A673 (cell line): ENCODE data around the gene SUSD2. TPM values are rescaled to one million over a fixed set of nuclear protein-coding genes. Genes with fewer than 3 reads are reported as not detected.

ENCODE experiments used
- BruUV-seq: library from RNA; stranded (reverse); fragments of 400-500 nt; replicated peaks from 2 replicates; lab custom pipeline; 2021; lab: Mats Ljungman, UMichigan
- CTCF ChIA-PET: fragments of 300-600 bp; sonication (Branson Sonifier 250); formaldehyde crosslinking; loops from one replicate; lab custom pipeline; 2022; ENCODE audit warnings: antibody characterized with exemption; lab: Charles Lee
- POLR2A ChIA-PET: fragments of 300-600 bp; sonication (Branson Sonifier 250); formaldehyde crosslinking; loops from one replicate; lab custom pipeline; 2022; ENCODE audit warnings: antibody characterized with exemption; ENCODE audit not compliant: low non-redundant PET; lab: Charles Lee
- DNase-seq: peaks from one replicate; pipeline ENCODE4 v3.0.0-alpha.2; 2015; ENCODE audit warnings: low spot score
- H3K27ac ChIP-seq: fragments of 200-600 bp; sonication (generic); 2 replicates; pipeline ENCODE4 v1.5.1; 2016; ENCODE audit warnings: mixed run types, low read depth, mild to moderate bottlenecking, mixed read lengths, antibody characterized with exemption, low read length; ENCODE audit not compliant: poor library complexity, severe bottlenecking
- H3K27me3 ChIP-seq: fragments of 200-600 bp; sonication (generic); replicated peaks from 2 replicates; pipeline ENCODE4 v1.6.1; 2017; ENCODE audit warnings: mixed run types, low read depth, mild to moderate bottlenecking, mixed read lengths, antibody characterized with exemption, low read length; ENCODE audit not compliant: insufficient read depth, poor library complexity
- H3K36me3 ChIP-seq: fragments of 200-600 bp; sonication (generic); 2 replicates; pipeline ENCODE4 v1.6.1; 2016; ENCODE audit warnings: mixed run types, mild to moderate bottlenecking, mixed read lengths, antibody characterized with exemption, low read length; ENCODE audit not compliant: insufficient read depth, poor library complexity, severe bottlenecking
- H3K4me1 ChIP-seq: fragments of 200-600 bp; sonication (generic); 2 replicates; pipeline ENCODE4 v1.6.1; 2017; ENCODE audit warnings: mixed run types, mild to moderate bottlenecking, mixed read lengths, antibody characterized with exemption, low read length; ENCODE audit not compliant: insufficient read depth, poor library complexity, severe bottlenecking
- H3K4me3 ChIP-seq: fragments of 200-600 bp; sonication (generic); 2 replicates; pipeline ENCODE4 v1.5.1; 2016; ENCODE audit warnings: low read depth, mixed run types, mild to moderate bottlenecking, mixed read lengths, low read length; ENCODE audit not compliant: poor library complexity, severe bottlenecking
- H3K9me3 ChIP-seq: fragments of 200-600 bp; sonication (generic); 2 replicates; pipeline ENCODE4 v1.6.1; 2016; ENCODE audit warnings: mixed run types, low read depth, mild to moderate bottlenecking, mixed read lengths, antibody characterized with exemption, low read length; ENCODE audit not compliant: poor library complexity, severe bottlenecking
- EZH2 ChIP-seq: fragments of 200-600 bp; sonication (generic); IDR thresholded peaks from 2 replicates; pipeline ENCODE4 v1.6.1; 2017; ENCODE audit warnings: borderline replicate concordance, low read depth, mild to moderate bottlenecking, mixed read lengths, antibody characterized with exemption, low read length; ENCODE audit not compliant: poor library complexity, severe bottlenecking
- intact Hi-C: fragments of 100-400 bp; cut with micrococcal nuclease; formaldehyde crosslinking; loops from one replicate; pipeline ENCODE4 v1.10.0; 2022; ENCODE audit not compliant: unreplicated experiment
- total RNA-seq: library from RNA; stranded (reverse); gene quantifications from 2 replicates; pipeline ENCODE4 v1.2.3, GENCODE V29; 2021
- TF ChIP-seq, protein P1 (sequence below): fragments of 300-800, 200-600 bp; sonication (generic); conservative IDR thresholded peaks from 2 replicates; pipeline ENCODE4 v1.5.1; 2017; ENCODE audit warnings: low read depth, mild to moderate bottlenecking, antibody characterized with exemption, low read length, moderate library complexity, mixed read lengths

SUSD2 gene
- total RNA-seq, 1 experiment from 2014 or later: 1.3 TPM

DNA sequence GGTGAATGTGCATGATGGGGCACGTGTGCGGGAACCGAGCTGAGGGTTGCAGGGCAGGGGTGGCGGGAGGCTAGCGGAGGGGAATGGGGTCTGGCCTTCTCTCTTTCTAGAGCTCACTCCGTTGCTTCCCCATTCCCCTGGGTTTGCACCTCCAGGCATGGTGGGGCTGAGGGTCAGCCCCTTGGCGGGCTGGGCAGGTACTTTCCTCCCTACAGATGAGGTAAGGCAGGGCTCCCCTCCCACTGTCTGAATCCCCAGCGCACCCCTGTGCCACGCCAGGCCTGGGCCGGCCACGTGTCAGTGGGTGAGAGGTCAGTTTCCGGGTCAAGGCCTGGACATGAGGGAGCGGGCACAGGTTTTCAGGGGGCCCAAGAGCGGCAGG lies 8.9 kb downstream of the SUSD2 start:
- no TSS peak for BruUV-seq
- H3K36me3 ChIP-seq: no peaks in the 10 kb centered on the region
- no peaks in the 10 kb centered on the region for H3K4me1 ChIP-seq
- TF ChIP-seq EZH2: no peak
- TF ChIP-seq, protein P1, sequence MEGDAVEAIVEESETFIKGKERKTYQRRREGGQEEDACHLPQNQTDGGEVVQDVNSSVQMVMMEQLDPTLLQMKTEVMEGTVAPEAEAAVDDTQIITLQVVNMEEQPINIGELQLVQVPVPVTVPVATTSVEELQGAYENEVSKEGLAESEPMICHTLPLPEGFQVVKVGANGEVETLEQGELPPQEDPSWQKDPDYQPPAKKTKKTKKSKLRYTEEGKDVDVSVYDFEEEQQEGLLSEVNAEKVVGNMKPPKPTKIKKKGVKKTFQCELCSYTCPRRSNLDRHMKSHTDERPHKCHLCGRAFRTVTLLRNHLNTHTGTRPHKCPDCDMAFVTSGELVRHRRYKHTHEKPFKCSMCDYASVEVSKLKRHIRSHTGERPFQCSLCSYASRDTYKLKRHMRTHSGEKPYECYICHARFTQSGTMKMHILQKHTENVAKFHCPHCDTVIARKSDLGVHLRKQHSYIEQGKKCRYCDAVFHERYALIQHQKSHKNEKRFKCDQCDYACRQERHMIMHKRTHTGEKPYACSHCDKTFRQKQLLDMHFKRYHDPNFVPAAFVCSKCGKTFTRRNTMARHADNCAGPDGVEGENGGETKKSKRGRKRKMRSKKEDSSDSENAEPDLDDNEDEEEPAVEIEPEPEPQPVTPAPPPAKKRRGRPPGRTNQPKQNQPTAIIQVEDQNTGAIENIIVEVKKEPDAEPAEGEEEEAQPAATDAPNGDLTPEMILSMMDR: no peak
- no peak for DNase-seq
- ChIA-PET POLR2A (no interaction called here), CTCF (interaction anchor here (0.6 to 1.0 kb wide), 2 partner anchors 11 to 16 kb away, joined by 3 to 6 read pairs; no protein-coding TSS in a partner anchor)
- intact Hi-C loops: no loop called here
- H3K9me3 ChIP-seq: no peaks in the 10 kb centered on the region
- H3K27ac ChIP-seq: no peak overlapping the region
- no peak overlapping the region for H3K4me3 ChIP-seq
- no peaks in the 10 kb centered on the region for H3K27me3 ChIP-seq

DNA sequence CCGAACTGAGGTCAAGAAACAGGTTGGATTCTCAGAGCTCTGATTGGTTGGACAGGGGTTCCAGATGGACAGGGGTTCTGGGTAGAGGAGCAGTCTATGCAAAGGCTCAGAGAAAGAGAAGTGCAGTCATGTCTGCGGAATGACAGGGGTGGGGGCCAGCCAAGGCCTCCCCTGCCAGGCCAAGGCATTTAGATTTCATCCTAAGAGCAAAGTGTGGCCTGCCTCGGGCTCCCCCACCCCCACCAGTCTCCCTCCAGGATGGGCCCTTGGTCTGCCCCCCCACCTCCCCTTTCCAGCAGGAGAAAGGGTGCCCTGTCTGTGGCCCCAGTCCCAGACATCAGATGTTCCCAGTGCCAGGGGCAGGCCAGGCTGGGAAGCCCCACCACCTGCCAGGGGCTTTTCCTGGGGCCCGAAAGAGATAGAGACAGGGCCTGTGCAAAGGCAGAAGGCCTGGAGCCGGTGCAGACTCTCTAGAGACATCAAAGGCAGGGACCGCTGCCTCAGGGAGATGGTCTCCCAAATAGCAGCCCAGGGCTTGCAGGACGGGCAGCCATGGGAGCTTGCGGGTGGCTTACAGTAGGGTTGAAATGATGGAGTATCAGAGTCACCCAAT lies 9.4 kb downstream of the SUSD2 start:
- Histone ChIP-seq H3K27me3 (no peaks in the 10 kb centered on the region), H3K9me3 (no peaks in the 10 kb centered on the region), H3K36me3 (no peaks in the 10 kb centered on the region), H3K4me3 (no peak overlapping the region), H3K27ac (no peak overlapping the region), H3K4me1 (no peaks in the 10 kb centered on the region)
- CTCF ChIA-PET: interaction anchor here (1.0 kb wide), 1 partner anchor 16 kb away, joined by 6 read pairs; no protein-coding TSS in a partner anchor
- intact Hi-C loops: no loop called here
- POLR2A ChIA-PET: no interaction called here
- DNase-seq: no peak
- TF ChIP-seq, protein P1: no peak
- TF ChIP-seq EZH2: no peak
- BruUV-seq: no TSS peak

DNA sequence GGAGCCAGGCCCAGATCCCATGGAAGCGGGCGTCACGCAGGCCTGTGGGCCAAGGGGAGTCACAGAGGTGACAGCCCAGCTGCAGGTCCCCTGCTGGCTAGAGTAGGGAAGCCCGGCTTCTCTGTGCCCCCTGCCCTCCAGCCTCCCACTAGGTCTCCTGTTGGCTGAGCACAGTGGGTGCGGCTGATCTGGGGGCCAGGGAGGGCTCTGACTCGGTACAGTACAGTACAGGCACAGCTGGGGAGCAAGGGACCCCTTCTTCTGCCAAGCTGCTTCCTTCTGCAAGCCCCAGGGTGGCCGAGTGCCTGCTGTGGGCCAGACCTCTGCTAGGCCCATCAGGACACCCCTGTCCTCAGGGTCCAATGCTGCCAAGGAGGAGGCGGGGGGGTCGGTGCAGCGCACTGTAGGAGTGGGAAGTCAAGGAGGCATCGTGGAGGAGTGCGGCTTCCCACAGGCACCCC lies 10.1 kb downstream of the SUSD2 start:
- TF ChIP-seq, protein P1: no peak
- no peak for TF ChIP-seq EZH2
- DNase-seq: no peak
- BruUV-seq: no TSS peak
- POLR2A ChIA-PET: interaction anchor here (0.6 kb wide), 1 partner anchor 153 kb away, joined by 3 read pairs; no protein-coding TSS in a partner anchor
- Histone ChIP-seq H3K4me3 (no peak overlapping the region), H3K9me3 (no peaks in the 10 kb centered on the region), H3K4me1 (no peaks in the 10 kb centered on the region), H3K36me3 (no peaks in the 10 kb centered on the region), H3K27ac (no peak overlapping the region), H3K27me3 (no peaks in the 10 kb centered on the region)
- intact Hi-C loops: no loop called here
- CTCF ChIA-PET: no interaction called here
